ENCODE data around the gene LIMK2.
"Not testable (repeated sequence)": the region's sequence is repeated elsewhere in the genome, so short reads cannot be mapped to it uniquely, and the experiment has no call there.

Gene LIMK2

GRCh38 chr22:31241936-31242335 lies 29.8 kb downstream of the LIMK2 start:
- DNase-seq (ENCODE audit: extremely low read depth in 1 of 2, low read depth in 1 of 2), result no peak

DNA sequence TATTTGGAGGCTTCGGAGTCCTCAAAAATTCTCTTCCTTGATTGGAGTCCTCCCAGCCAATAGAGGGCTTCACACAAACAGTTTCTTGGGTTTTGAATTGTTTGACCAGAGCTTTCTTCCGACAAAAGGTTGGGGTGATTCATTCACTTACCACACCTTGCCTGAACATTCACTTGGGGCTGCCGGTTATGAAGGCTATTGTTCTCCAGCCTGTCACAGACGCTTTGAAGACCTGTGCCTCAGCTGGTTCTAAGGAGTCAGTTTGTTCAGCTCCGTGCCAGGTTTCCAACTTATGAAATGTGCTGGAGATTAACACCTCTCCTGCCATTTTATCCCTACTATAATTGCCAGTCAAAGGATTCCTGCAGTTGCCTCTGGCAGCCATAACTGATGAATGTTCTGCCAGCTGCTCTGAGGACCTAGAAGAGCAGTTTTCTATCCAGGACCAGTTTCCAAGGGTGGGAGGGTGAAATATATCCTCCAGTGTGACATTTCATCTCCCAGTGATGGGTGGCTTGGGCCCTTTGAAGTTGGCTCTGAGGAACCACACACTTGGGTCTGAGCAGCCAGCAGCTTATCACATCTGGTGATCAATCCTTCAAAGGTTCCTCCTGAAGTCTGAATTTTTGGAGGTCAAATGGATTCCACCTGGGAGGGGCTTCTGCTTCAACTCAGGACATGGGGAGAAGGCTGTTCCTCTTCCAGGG lies 31.4 kb downstream of the LIMK2 start:
- DNase-seq (ENCODE audit: extremely low read depth in 1 of 2, low read depth in 1 of 2), result no peak

- DNase-seq (ENCODE audit: extremely low read depth in 1 of 2, low read depth in 1 of 2), result no peak
These were observed 32.2 kb downstream of the LIMK2 start for GRCh38 chr22:31244046-31244942.

- no peak for DNase-seq (ENCODE audit: extremely low read depth in 1 of 2, low read depth in 1 of 2)
These were observed 32.9 kb downstream of the LIMK2 start for GRCh38 chr22:31244943-31245451.

GRCh38 chr22:31245998-31246397 lies 33.9 kb downstream of the LIMK2 start:
- not testable (repeated sequence) for DNase-seq (ENCODE audit: extremely low read depth in 1 of 2, low read depth in 1 of 2)

DNA sequence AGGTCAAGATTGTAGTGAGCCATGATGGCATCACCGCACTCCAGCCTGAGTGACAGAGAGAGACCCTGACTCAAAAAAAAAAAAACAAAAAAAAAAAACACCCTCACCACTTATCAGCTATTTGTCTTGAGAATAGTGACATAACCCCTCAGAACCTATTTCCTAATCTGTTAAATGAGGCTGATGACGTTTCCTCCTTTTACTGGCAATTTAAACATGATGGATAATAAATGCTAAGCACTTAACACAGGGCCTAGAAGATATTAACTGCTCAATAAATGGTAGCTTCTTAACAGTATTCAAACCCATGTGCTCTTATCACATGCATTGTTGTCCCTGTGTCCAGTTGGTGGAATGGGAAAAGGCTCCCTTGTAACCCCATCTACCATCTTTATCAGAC lies 34.6 kb downstream of the LIMK2 start:
- no peak for DNase-seq (ENCODE audit: extremely low read depth in 1 of 2, low read depth in 1 of 2)

DNA sequence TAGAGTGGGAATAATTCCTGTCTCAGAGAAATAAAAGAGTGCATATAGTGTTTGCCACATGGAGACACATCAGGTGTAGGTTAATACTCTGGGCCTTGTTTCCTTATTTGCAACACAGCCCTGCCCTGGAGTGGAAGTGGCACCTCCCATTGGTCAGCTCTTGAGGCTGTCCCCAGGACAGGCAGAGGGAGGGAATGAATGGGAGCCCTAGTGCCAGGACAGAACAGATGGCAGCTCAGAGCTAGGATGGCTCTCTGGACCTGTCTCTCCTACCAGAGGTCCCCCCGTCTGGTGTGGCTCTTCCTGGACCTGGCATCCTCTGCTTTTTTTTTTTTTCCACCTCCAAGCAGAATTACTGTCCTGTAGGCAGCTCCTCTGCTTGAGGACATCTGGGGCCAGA lies 35.6 kb downstream of the LIMK2 start:
- no peak for DNase-seq (ENCODE audit: extremely low read depth in 1 of 2, low read depth in 1 of 2)

DNA sequence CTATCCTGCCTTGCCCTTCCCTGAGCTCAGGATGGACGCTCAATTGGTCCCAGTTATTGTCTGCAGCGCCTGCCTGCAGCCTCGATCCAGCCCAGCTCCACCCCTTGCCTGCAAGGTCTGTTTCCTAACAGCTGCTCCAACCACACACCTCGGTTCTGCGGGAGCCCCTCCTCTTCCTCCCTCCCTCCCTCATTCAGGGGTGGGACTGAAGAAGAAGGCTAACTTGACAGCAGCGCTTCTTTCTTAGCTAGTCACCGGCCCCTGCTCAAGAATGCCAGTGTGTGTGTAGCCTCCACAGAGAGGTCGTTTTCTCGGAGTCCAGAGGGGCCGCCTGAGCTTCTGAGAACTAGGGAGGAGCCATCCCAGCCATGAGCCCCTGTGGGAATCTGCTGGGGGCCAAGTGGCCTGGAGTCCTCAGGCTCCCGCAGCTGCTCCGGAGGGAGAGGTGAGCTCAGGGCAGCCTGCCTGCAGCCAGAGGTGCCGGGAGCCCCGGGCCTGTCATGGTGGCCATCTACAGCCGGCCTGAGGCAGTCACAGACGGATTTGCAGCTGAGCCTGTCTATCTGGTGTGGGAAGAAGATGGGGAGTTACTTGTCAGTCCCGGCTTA lies 36.1 kb downstream of the LIMK2 start:
- peak; percentile 9 to 49 for DNase-seq (ENCODE audit: extremely low read depth in 1 of 2, low read depth in 1 of 2)

- DNase-seq (ENCODE audit: extremely low read depth in 1 of 2, low read depth in 1 of 2), result no peak
These were observed 37.2 kb downstream of the LIMK2 start for GRCh38 chr22:31248965-31249958.

DNA sequence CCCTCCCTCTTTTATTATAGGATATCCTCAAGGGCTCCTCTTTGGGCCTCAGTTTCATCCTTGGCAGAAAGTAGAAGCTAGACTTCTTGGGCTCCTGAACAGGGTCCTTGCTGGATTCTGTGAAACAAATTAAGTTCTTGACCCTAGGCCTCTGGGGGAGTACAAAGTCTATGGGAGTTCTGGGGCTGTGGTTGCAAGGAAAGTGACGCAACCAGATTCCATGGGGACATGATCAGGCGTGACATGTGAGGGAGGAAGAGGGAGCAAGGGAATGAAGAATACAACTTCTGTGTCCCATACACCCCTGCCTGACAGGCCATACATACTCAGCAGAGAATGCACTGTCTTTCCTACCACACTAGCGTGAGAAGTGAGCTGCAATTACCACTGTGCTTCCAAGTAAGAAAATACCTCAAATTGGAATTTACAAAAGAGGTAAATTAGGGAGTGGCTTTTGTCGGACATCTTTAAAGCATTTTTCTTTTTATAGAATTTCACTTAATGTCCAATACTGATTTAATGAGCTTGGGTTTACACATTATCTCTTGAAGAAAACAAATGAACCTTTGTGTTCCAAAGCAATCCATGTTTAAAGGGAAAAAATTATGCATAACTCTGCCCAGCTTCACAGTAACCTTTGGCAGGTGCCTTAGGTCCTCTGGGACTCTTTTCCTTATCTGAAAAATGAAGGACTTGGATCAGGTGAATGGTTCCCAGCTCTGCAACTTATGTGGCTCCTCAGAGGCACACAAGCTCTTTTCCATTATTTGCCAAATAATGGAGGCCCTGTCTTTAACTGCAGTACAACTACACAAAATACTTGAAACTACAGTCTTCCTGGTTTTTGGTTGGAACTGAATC lies 38.9 kb downstream of the LIMK2 start:
- no peak for DNase-seq (ENCODE audit: extremely low read depth in 1 of 2, low read depth in 1 of 2)

- no peak for DNase-seq (ENCODE audit: extremely low read depth in 1 of 2, low read depth in 1 of 2)
These were observed 41.9 kb downstream of the LIMK2 start for GRCh38 chr22:31253949-31254348.

DNA sequence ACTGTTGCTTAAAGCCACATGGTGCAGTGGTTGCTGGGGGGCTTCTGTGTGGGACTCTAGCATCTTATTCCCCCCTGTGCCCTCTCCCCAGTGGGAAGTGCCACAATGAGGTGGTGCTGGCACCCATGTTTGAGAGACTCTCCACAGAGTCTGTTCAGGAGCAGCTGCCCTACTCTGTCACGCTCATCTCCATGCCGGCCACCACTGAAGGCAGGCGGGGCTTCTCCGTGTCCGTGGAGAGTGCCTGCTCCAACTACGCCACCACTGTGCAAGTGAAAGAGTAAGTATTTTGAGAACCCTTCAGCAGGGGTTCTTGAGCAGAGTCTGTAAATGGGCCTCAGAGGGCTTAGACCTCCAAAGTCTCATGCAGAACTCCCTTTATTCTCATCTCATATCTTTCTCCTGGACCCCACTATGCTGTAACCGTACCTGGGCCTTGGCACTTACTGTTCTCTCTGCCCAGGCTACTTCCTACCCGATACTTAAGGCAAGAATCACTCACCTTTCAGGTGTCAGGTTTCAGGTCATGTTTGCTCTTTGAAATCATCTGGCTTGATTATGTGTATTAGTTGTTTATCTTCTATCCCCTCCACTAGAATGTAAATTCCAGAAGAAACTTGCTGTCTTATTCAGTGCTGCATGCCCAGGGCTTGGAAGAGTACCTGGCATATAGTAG lies 47.8 kb downstream of the LIMK2 start:
- no peak for DNase-seq (ENCODE audit: extremely low read depth in 1 of 2, low read depth in 1 of 2)

GRCh38 chr22:31260474-31260856 lies 48.4 kb downstream of the LIMK2 start:
- no peak for DNase-seq (ENCODE audit: extremely low read depth in 1 of 2, low read depth in 1 of 2)

DNA sequence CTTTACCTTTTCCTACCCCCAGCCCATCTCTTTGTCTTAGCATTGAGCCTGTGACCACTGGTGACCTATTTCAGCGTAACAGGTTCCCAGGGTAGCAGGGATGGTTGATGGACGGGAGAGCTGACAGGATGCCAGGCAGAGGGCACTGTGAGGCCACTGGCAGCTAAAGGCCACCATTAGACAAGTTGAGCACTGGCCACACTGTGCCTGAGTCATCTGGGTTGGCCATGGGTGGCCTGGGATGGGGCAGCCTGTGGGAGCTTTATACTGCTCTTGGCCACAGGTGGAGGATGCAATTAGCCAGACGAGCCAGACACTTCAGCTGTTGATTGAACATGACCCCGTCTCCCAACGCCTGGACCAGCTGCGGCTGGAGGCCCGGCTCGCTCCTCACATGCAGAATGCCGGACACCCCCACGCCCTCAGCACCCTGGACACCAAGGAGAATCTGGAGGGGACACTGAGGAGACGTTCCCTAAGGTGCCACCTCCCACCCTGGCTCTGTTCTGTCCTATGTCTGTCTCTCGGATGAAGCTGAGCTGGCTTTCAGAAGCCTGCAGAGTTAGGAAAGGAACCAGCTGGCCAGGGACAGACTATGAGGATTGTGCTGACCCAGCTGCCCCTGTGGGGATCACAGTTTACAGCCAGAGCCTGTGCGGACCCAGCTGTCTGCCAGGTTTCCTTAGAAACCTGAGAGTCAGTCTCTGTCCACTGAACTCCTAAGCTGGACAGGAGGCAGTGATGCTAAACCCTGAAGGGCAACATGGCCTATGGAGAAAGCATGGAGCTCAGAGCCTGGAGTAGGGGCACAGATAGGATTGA lies 50.4 kb downstream of the LIMK2 start:
- no peak for DNase-seq (ENCODE audit: extremely low read depth in 1 of 2, low read depth in 1 of 2)

- no peak for DNase-seq (ENCODE audit: extremely low read depth in 1 of 2, low read depth in 1 of 2)
These were observed 52.0 kb downstream of the LIMK2 start for GRCh38 chr22:31263896-31264640.

- no peak for DNase-seq (ENCODE audit: extremely low read depth in 1 of 2, low read depth in 1 of 2)
These were observed 56.2 kb downstream of the LIMK2 start for GRCh38 chr22:31268281-31268680.

- no peak for DNase-seq (ENCODE audit: extremely low read depth in 1 of 2, low read depth in 1 of 2)
These were observed 57.9 kb downstream of the LIMK2 start for GRCh38 chr22:31269892-31270579.
